CD4-positive, alpha-beta T cell (primary cell): ENCODE results near the gene TENT4B. TPM values are rescaled to one million over a fixed set of nuclear protein-coding genes. Genes with fewer than 3 reads are reported as not detected.

ENCODE experiments used
- ATAC-seq: fragments of 200-7000 bp; cut with Tn5 transposase; one replicate; pipeline ENCODE4 v1.10.0; 2022; ENCODE audit warnings: mild to moderate bottlenecking; ENCODE audit not compliant: poor library complexity
- CTCF ChIA-PET: fragments of 350-600 bp; sonication (Branson Sonifier 250); formaldehyde crosslinking; loops from one replicate; lab custom pipeline; 2021; ENCODE audit warnings: antibody characterized with exemption, inconsistent platforms; lab: Charles Lee
- POLR2A ChIA-PET: fragments of 350-600 bp; sonication (Branson Sonifier 250); formaldehyde crosslinking; loops from one replicate; lab custom pipeline; 2021; ENCODE audit warnings: antibody characterized with exemption, inconsistent platforms; lab: Charles Lee
- DNase-seq, 14 experiments: peaks; one replicate each; pipeline ENCODE4 v3.0.0-alpha.2; 2013 to 2020; ENCODE audit warnings: mixed read lengths in 2 of 14
- H3K27ac ChIP-seq, 2 donors: one replicate each; pipeline versions ENCODE4 v1.5.1 to v1.7.0; 2013; ENCODE audit warnings: low read length in 2 of 2, low read depth in 1 of 2, mild to moderate bottlenecking in 1 of 2
- H3K27me3 ChIP-seq, 2 experiments: 1 replicate in 1 of 2; 2 replicates in 1 of 2; pipeline versions ENCODE4 v1.6.1 to v1.7.0; 2013; ENCODE audit warnings: low read length in 2 of 2, control low read depth in 1 of 2, mild to moderate bottlenecking in 1 of 2, moderate library complexity in 1 of 2; ENCODE audit not compliant: insufficient read depth in 2 of 2, control insufficient read depth in 1 of 2
- H3K36me3 ChIP-seq: one replicate; pipeline ENCODE4 v1.6.1; 2013; ENCODE audit warnings: low read length, control low read depth; ENCODE audit not compliant: insufficient read depth
- H3K4me1 ChIP-seq: one replicate; pipeline ENCODE4 v1.6.1; 2013; ENCODE audit warnings: low read length, control low read depth; ENCODE audit not compliant: insufficient read depth
- H3K4me3 ChIP-seq: one replicate; pipeline ENCODE4 v1.5.1; 2013; ENCODE audit warnings: mild to moderate bottlenecking, low read length, moderate library complexity
- H3K9me3 ChIP-seq, 2 experiments: 1 replicate in 1 of 2; 2 replicates in 1 of 2; pipeline versions ENCODE4 v1.6.1 to v1.7.0; 2013; ENCODE audit warnings: low read length in 2 of 2, mild to moderate bottlenecking in 2 of 2, control low read depth in 1 of 2, moderate library complexity in 1 of 2; ENCODE audit not compliant: control insufficient read depth in 1 of 2, insufficient read depth in 1 of 2
- H3K27ac Mint-ChIP-seq: one replicate; pipeline ENCODE4 v1.8.0; 2020; ENCODE audit warnings: mixed read lengths
- H3K27me3 Mint-ChIP-seq: one replicate; pipeline ENCODE4 v1.8.0; 2021; ENCODE audit warnings: mixed read lengths
- H3K36me3 Mint-ChIP-seq: one replicate; pipeline ENCODE4 v1.8.0; 2021; ENCODE audit warnings: low read depth, mixed read lengths
- H3K4me1 Mint-ChIP-seq: one replicate; pipeline ENCODE4 v1.8.0; 2021; ENCODE audit warnings: low read depth, mixed read lengths
- H3K4me3 Mint-ChIP-seq: one replicate; pipeline ENCODE4 v1.8.0; 2020; ENCODE audit warnings: mild to moderate bottlenecking, mixed read lengths
- H3K9me3 Mint-ChIP-seq: one replicate; pipeline ENCODE4 v1.8.0; 2020; ENCODE audit warnings: mixed read lengths
- intact Hi-C, 2 experiments: fragments of 100-400 bp; cut with DNase I in 1 of 2; cut with micrococcal nuclease in 1 of 2; formaldehyde crosslinking; loops; one replicate each; pipeline versions ENCODE4 v1.15.1 to v1.9.0; 2023 to 2025; cut with DNase I, micrococcal nuclease
- total RNA-seq, 174 experiments: library from RNA in 2 of 174; stranded (reverse) in 2 of 174; gene quantifications; one replicate each; pipeline ENCODE4 v1.2.3 and lab custom pipeline; 2021 to 2026
- TF ChIP-seq, protein P1 (sequence below): fragments of 200-600 bp; IDR thresholded peaks from one replicate; pipeline ENCODE4 v1.8.0; 2022; ENCODE audit warnings: antibody characterized with exemption, mild to moderate bottlenecking

Gene TENT4B
- total RNA-seq, 2 experiments from 2014 or later, result 32.9 to 35.0 TPM

DNA sequence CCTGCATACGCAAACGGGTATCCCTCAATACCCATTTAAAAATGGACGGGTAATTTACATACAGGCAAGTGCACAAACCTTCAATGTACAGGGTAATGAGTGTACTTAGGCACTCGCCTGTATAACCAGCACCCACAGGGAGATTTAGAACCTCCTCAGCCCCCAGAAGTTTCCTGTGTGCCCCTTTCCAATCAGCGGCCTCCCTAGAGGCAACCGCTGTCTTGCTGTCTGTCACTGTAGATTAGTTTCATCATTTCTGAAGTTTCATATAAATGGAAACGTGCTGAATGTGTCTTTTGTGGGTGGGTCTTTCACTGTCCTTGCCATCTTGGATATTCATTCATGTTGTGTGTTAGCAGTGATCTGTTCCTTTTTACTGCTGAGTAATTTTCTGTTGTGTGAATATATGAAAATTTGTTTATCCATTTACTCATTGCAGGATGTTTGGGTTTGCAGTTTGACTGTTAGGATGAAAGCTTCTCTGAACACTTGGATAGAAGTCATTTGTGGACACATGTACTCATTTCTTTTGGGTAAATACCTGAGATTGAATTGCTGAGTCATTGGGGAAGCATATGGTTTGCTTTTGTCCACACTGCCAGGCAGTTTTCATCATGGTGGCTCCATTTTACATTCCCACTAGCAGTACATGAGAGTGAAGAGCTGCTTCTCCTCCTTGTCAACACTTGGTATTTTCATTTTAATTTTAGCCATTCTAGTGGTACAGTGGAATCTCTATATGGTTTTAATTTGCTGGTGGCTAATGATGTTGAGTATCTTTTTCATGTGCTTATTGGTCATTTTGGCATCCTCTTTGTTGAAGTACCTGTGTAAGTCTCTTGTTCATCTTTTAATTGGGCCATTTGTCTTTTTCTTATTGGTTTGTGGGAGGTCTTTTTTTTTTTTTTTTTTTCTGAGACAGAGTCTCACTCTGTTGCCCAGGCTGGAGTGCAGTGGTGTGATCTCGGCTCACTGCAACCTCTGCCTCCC lies 111.1 kb downstream of the TENT4B start:
- H3K27me3 ChIP-seq, result no peaks in the 10 kb centered on the region
- no peak overlapping the region for H3K27ac ChIP-seq
- peaks cover 48% of the 10 kb centered on the region for H3K4me1 ChIP-seq
- peaks cover 0 to 4% of the 10 kb centered on the region in 2 experiments for H3K9me3 ChIP-seq
- H3K27ac Mint-ChIP-seq, result peak overlapping the region; percentile 100
- H3K27me3 Mint-ChIP-seq, result no peaks in the 10 kb centered on the region
- peaks cover 23% of the 10 kb centered on the region for H3K36me3 Mint-ChIP-seq
- ATAC-seq, result no peak
- peaks cover 62% of the 10 kb centered on the region for H3K4me1 Mint-ChIP-seq
- CTCF ChIA-PET, result interaction anchor here (0.7 to 1.9 kb wide), 3 partner anchors 49 to 542 kb away, joined by 4 to 6 read pairs (median 5); no protein-coding TSS in a partner anchor
- H3K4me3 ChIP-seq, result no peak overlapping the region
- H3K9me3 Mint-ChIP-seq, result no peaks in the 10 kb centered on the region
- peak overlapping the region; percentile 57 for H3K4me3 Mint-ChIP-seq
- intact Hi-C loops, result loop anchor here in 1 of 2 experiments (10.0 kb wide), 1 partner anchor 51 kb away; no protein-coding TSS in a partner anchor
- TF ChIP-seq, protein P1, sequence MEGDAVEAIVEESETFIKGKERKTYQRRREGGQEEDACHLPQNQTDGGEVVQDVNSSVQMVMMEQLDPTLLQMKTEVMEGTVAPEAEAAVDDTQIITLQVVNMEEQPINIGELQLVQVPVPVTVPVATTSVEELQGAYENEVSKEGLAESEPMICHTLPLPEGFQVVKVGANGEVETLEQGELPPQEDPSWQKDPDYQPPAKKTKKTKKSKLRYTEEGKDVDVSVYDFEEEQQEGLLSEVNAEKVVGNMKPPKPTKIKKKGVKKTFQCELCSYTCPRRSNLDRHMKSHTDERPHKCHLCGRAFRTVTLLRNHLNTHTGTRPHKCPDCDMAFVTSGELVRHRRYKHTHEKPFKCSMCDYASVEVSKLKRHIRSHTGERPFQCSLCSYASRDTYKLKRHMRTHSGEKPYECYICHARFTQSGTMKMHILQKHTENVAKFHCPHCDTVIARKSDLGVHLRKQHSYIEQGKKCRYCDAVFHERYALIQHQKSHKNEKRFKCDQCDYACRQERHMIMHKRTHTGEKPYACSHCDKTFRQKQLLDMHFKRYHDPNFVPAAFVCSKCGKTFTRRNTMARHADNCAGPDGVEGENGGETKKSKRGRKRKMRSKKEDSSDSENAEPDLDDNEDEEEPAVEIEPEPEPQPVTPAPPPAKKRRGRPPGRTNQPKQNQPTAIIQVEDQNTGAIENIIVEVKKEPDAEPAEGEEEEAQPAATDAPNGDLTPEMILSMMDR, result no peak
- POLR2A ChIA-PET, result interaction anchor here (6.3 kb wide), 1 partner anchor 16 kb away, joined by 77 read pairs; no protein-coding TSS in a partner anchor
- no peak for DNase-seq
- H3K36me3 ChIP-seq, result no peaks in the 10 kb centered on the region

DNA sequence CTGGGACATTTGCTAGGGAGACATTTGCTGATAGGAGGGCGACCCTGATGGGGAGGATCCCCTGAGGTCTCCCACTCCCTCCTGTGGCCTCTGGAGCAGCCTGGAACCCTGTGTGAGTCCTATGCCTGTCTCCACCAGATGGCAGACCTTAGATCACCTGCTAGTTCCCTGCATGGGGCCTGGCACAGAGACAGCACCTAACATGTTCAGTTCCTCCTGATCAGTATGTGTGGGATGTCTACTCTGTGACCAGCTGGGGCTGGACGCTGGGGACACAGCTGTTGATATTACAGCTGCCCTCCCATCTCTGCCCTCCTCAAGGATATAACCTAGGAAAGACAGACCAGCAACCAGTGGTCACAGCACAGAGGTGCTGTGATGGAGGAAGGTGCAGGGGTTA lies 112.2 kb downstream of the TENT4B start:
- POLR2A ChIA-PET, result interaction anchor here (1.1 to 6.3 kb wide), 6 partner anchors 9 to 100 kb away, joined by 3 to 77 read pairs (median 16); no protein-coding TSS in a partner anchor
- H3K9me3 ChIP-seq, result peaks cover 0 to 4% of the 10 kb centered on the region in 2 experiments

More for the DNA sequence above, 112.2 kb downstream of the TENT4B start:
- no peaks in the 10 kb centered on the region for H3K27me3 ChIP-seq
- Mint-ChIP-seq H3K36me3 (peaks cover 30% of the 10 kb centered on the region), H3K27ac (peak overlapping the region; percentile 100), H3K4me1 (peaks cover 63% of the 10 kb centered on the region), H3K4me3 (peak overlapping the region; percentile 90), H3K9me3 (no peaks in the 10 kb centered on the region), H3K27me3 (no peaks in the 10 kb centered on the region)
- H3K36me3 ChIP-seq, result peaks cover 2% of the 10 kb centered on the region
- intact Hi-C loops, result loop anchor here (5.0 to 10.0 kb wide), 8 partner anchors 50 to 482 kb away; partner anchors contain the start of genes NKD1 (in 1 of the 2) and TENT4B (in 1 of the 2)
- peaks cover 52% of the 10 kb centered on the region for H3K4me1 ChIP-seq
- peak overlapping the region in 1 of 2 donors; percentile 87 for H3K27ac ChIP-seq
- DNase-seq (peak in 13 of 14 experiments; percentile 34 to 80 (median 46)), ATAC-seq (peak; percentile 45)
- no peak overlapping the region for H3K4me3 ChIP-seq
- CTCF ChIA-PET, result interaction anchor here (1.0 to 1.9 kb wide), 7 partner anchors 10 to 541 kb away, joined by 3 to 16 read pairs (median 5); no protein-coding TSS in a partner anchor
- TF ChIP-seq, protein P1, result peak; percentile 64
